HG03280 (cell line): Measurements from ENCODE around the gene NMT1.

Source experiments
- ATAC-seq: cut with Tn5 transposase; IDR thresholded peaks from one replicate; pipeline ENCODE4 v1.9.1; 2021; ENCODE audit warnings: mild to moderate bottlenecking, moderate library complexity; ENCODE audit not compliant: unreplicated experiment

Gene NMT1

DNA sequence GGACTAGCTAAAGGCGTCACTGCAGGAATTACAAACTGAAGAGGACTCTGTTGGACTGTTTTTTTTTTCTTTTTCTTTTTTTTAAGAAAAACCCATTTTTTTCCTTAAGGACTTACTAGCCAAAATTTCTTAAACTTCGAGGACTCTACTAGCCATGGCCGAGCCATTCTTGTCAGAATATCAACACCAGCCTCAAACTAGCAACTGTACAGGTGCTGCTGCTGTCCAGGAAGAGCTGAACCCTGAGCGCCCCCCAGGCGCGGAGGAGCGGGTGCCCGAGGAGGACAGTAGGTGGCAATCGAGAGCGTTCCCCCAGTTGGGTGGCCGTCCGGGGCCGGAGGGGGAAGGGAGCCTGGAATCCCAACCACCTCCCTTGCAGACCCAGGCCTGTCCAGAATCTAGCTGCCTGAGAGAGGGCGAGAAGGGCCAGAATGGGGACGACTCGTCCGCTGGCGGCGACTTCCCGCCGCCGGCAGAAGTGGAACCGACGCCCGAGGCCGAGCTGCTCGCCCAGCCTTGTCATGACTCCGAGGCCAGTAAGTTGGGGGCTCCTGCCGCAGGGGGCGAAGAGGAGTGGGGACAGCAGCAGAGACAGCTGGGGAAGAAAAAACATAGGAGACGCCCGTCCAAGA, 88.0 kb downstream of the NMT1 start:
- peak; percentile 28 for ATAC-seq

DNA sequence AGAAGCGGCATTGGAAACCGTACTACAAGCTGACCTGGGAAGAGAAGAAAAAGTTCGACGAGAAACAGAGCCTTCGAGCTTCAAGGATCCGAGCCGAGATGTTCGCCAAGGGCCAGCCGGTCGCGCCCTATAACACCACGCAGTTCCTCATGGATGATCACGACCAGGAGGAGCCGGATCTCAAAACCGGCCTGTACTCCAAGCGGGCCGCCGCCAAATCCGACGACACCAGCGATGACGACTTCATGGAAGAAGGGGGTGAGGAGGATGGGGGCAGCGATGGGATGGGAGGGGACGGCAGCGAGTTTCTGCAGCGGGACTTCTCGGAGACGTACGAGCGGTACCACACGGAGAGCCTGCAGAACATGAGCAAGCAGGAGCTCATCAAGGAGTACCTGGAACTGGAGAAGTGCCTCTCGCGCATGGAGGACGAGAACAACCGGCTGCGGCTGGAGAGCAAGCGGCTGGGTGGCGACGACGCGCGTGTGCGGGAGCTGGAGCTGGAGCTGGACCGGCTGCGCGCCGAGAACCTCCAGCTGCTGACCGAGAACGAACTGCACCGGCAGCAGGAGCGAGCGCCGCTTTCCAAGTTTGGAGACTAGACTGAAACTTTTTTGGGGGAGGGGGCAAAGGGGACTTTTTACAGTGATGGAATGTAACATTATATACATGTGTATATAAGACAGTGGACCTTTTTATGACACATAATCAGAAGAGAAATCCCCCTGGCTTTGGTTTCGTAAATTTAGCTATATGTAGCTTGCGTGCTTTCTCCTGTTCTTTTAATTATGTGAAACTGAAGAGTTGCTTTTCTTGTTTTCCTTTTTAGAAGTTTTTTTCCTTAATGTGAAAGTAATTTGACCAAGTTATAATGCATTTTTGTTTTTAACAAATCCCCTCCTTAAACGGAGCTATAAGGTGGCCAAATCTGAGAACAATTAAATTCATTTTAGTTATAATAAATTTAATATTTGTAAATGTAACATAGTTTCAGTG, 88.8 kb downstream of the NMT1 start:
- no peak for ATAC-seq

DNA sequence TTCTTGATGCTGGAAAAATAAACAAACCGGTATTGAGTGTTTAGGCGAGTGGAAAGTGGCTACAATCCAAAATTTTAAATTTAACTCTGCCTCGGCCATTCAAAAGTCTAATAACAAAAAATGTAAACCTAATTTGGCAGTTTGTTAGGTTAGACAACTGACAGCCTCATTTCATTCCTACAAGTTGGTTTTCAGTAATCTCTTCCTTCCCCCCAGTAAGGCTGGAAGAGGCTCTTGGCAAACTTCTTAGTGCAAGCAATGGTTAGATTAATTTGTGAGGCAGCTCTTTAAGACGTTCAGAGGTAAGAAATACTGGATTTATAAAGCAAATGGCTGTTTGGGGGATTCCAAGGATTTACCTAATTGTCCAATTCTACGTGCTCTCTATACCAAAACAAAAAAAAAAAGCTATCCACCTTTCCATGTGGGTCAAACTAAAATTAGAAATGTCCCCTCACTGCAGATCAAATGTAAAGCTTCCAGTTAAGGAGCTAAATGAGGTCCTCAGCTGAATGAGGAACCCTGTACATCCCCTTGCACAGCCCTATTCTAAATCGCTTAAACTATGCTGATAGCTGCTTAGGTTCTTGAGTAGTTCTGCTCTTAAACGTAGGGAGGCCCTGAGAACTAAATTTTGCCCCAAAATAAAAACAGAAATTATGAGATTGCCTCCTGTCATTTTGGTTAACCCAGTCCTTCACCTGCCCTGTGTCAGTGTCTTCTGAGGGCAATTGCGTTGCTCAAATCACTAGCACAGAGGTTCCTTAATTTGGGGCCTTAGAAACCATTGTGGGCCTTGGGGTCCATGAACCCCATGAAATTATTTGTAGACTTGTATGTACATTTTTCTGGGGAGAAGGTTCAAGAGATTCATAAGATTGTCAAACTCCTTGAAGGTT, 90.0 kb downstream of the NMT1 start:
- no peak for ATAC-seq

DNA sequence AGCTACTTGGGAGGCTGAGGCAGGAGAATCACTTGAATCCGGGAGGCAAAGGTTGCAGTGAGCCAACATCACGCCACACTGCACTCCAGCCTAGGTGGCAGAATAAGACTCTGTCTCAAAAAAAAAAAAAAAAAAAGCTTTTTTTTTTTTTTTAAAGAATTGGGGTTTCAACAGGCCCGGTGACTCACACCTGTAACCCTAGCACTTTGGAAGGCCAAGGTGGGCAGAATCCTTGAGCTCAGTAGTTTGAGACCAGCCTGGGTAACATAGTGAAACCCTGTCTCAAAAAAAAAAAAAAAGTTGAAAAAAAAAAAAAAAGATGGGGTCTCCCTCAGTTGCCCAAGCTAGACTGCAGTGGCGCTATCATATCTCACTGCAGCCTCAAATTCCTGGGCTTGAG, 93.9 kb downstream of the NMT1 start:
- ATAC-seq, result no peak

DNA sequence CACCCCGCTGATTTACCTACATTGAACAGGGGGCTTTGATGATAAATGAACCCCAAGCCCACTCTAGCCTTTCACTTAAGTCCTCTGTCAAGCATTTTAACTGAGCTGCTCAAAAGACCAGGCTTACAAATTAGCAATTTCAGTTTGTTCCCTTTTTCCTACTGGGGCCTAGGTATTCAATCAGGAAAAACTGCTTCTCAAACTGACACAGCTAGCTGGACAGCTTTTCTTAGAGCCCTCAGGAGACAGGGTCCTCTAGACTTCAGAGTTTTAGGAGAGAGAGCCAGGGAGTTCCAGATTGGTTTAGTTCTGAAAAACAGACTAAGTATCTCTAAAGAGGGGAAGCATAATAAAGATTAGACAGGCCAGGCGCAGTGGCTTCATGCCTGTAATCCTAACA, 94.4 kb downstream of the NMT1 start:
- ATAC-seq, result no peak

DNA sequence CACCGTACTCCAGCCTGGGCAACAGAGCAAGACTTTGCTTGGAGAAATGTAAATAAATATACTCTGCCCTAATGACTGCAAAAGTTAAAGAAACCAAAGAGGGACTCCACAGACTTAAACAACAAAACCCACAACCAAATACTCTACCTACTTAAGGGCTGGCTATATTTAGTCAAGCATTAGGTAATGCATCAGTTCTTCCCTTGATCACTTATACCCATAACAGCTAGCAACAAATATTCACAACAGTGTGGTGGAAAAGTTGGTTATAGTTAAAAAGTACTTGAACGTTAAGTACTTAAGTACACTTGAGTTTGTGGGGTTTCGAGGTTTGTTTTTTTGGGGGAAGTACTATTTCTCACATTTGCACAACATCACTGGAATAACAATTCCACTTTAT, 95.1 kb downstream of the NMT1 start:
- no peak for ATAC-seq
